WTC11 (cell line): Measurements from ENCODE around the gene LHX5. TPM values are rescaled to one million over a fixed set of nuclear protein-coding genes. Genes with fewer than 3 reads are reported as not detected.

Experiments used
- ATAC-seq: fragments of 200-7000 bp; cut with Tn5 transposase; 2 replicates; pipeline ENCODE4 v1.10.0; 2021; ENCODE audit warnings: mild to moderate bottlenecking, moderate library complexity
- CTCF ChIA-PET: fragments of 300-600 bp; sonication (Branson Sonifier 250); formaldehyde crosslinking; loops from one replicate; lab custom pipeline; 2021; ENCODE audit warnings: antibody characterized with exemption; lab: Charles Lee
- POLR2A ChIA-PET: fragments of 350-600 bp; sonication (Branson Sonifier 250); formaldehyde crosslinking; loops from one replicate; lab custom pipeline; 2021; ENCODE audit warnings: antibody characterized with exemption; lab: Charles Lee
- DNase-seq: peaks from one replicate; pipeline ENCODE4 v3.0.0; 2021; ENCODE audit warnings: low spot score
- H3K27ac Mint-ChIP-seq: 2 replicates; pipeline ENCODE4 v1.8.0; 2021; ENCODE audit warnings: mixed read lengths
- H3K27me3 Mint-ChIP-seq: 2 replicates; pipeline ENCODE4 v1.8.0; 2021; ENCODE audit warnings: low read depth, mild to moderate bottlenecking, moderate library complexity, mixed read lengths
- H3K36me3 Mint-ChIP-seq: 2 replicates; pipeline ENCODE4 v1.8.0; 2021; ENCODE audit warnings: mixed read lengths
- H3K4me1 Mint-ChIP-seq: 2 replicates; pipeline ENCODE4 v1.8.0; 2022; ENCODE audit warnings: mixed read lengths
- H3K4me3 Mint-ChIP-seq: 2 replicates; pipeline ENCODE4 v1.8.0; 2021; ENCODE audit warnings: mild to moderate bottlenecking, moderate library complexity, mixed read lengths
- H3K9me3 Mint-ChIP-seq: 2 replicates; pipeline ENCODE4 v1.8.0; 2021; ENCODE audit warnings: mixed read lengths
- CBFB ChIP-seq: sonication (generic); formaldehyde crosslinking; IDR thresholded peaks from 2 replicates; pipeline ENCODE4 v1.8.1; 2022; ENCODE audit warnings: mild to moderate bottlenecking, low read depth, missing genetic modification reagents
- ETV6 ChIP-seq: sonication (generic); formaldehyde crosslinking; IDR thresholded peaks from 2 replicates; pipeline ENCODE4 v1.8.1; 2022; ENCODE audit warnings: mild to moderate bottlenecking, missing genetic modification reagents
- GABPB1 ChIP-seq: sonication (generic); formaldehyde crosslinking; IDR thresholded peaks from 2 replicates; pipeline ENCODE4 v1.8.1; 2023; ENCODE audit warnings: mild to moderate bottlenecking, missing genetic modification reagents
- GTF2I ChIP-seq: fragments of 250-450 bp; sonication (Bioruptor Pico); conservative IDR thresholded peaks from 2 replicates; pipeline ENCODE4 v1.4.0; 2021; ENCODE audit warnings: mild to moderate bottlenecking
- MYBL2 ChIP-seq: sonication (generic); formaldehyde crosslinking; IDR thresholded peaks from 2 replicates; pipeline ENCODE4 v1.8.1; 2023; ENCODE audit warnings: mild to moderate bottlenecking, moderate library complexity, missing genetic modification reagents
- NR1H2 ChIP-seq: sonication (generic); formaldehyde crosslinking; IDR thresholded peaks from 2 replicates; pipeline ENCODE4 v1.9.0; 2021; ENCODE audit warnings: mild to moderate bottlenecking, moderate library complexity, missing genetic modification reagents
- SMAD4 ChIP-seq: sonication (generic); formaldehyde crosslinking; IDR thresholded peaks from 2 replicates; pipeline ENCODE4 v1.8.0; 2022; ENCODE audit warnings: mild to moderate bottlenecking, missing genetic modification reagents
- TEAD4 ChIP-seq: sonication (generic); formaldehyde crosslinking; IDR thresholded peaks from 2 replicates; pipeline ENCODE4 v1.8.0; 2022; ENCODE audit warnings: mild to moderate bottlenecking, missing genetic modification reagents
- TP53 ChIP-seq: sonication (generic); formaldehyde crosslinking; IDR thresholded peaks from 2 replicates; pipeline ENCODE4 v1.8.1; 2023; ENCODE audit warnings: mild to moderate bottlenecking, missing genetic modification reagents
- ZBTB21 ChIP-seq: sonication (generic); formaldehyde crosslinking; IDR thresholded peaks from 2 replicates; pipeline ENCODE4 v1.8.1; 2023; ENCODE audit warnings: mild to moderate bottlenecking, missing genetic modification reagents, borderline replicate concordance
- ZNF396 ChIP-seq: fragments of 250-450 bp; sonication (Bioruptor Pico); IDR thresholded peaks from 2 replicates; pipeline ENCODE4 v1.8.0; 2021; ENCODE audit warnings: mild to moderate bottlenecking, moderate library complexity, borderline replicate concordance
- ZNF416 ChIP-seq: fragments of 250-450 bp; sonication (Bioruptor Pico); IDR thresholded peaks from 2 replicates; pipeline ENCODE4 v1.9.0; 2021; ENCODE audit warnings: mild to moderate bottlenecking, inconsistent platforms
- ZNF423 ChIP-seq: fragments of 250-450 bp; sonication (Bioruptor Pico); IDR thresholded peaks from 2 replicates; pipeline ENCODE4 v2.1.2; 2022; ENCODE audit warnings: mild to moderate bottlenecking, moderate library complexity
- total RNA-seq: library from RNA; stranded (reverse); gene quantifications from 3 replicates; pipeline ENCODE4 v1.2.3, GENCODE V29; 2021
- TF ChIP-seq, protein P1 (sequence below): fragments of 250-450 bp; sonication (Bioruptor Pico); IDR thresholded peaks from 2 replicates; pipeline ENCODE4 v1.9.0; 2021; ENCODE audit warnings: mild to moderate bottlenecking
- TF ChIP-seq, protein P2 (sequence below): sonication (generic); formaldehyde crosslinking; IDR thresholded peaks from 2 replicates; pipeline ENCODE4 v1.8.1; 2023; ENCODE audit warnings: mild to moderate bottlenecking, moderate library complexity, missing genetic modification reagents
- TF ChIP-seq, protein P3 (sequence below): sonication (generic); formaldehyde crosslinking; IDR thresholded peaks from 2 replicates; pipeline ENCODE4 v1.8.0; 2023; ENCODE audit warnings: missing genetic modification reagents
- TF ChIP-seq, protein P4 (sequence below): sonication (generic); formaldehyde crosslinking; IDR thresholded peaks from 2 replicates; pipeline ENCODE4 v1.8.1; 2022; ENCODE audit warnings: low read depth, mild to moderate bottlenecking, moderate library complexity, missing genetic modification reagents, borderline replicate concordance
- TF ChIP-seq, protein P5 (sequence below): fragments of 200-600 bp; IDR thresholded peaks from 2 replicates; pipeline ENCODE4 v1.8.0; 2022; ENCODE audit warnings: antibody characterized with exemption
- TF ChIP-seq, protein P6 (sequence below): sonication (generic); formaldehyde crosslinking; IDR thresholded peaks from 2 replicates; pipeline ENCODE4 v1.8.1; 2022; ENCODE audit warnings: low read depth, missing genetic modification reagents, borderline replicate concordance

LHX5 gene
- total RNA-seq, 1 experiment from 2014 or later, result 3.0 TPM

DNA sequence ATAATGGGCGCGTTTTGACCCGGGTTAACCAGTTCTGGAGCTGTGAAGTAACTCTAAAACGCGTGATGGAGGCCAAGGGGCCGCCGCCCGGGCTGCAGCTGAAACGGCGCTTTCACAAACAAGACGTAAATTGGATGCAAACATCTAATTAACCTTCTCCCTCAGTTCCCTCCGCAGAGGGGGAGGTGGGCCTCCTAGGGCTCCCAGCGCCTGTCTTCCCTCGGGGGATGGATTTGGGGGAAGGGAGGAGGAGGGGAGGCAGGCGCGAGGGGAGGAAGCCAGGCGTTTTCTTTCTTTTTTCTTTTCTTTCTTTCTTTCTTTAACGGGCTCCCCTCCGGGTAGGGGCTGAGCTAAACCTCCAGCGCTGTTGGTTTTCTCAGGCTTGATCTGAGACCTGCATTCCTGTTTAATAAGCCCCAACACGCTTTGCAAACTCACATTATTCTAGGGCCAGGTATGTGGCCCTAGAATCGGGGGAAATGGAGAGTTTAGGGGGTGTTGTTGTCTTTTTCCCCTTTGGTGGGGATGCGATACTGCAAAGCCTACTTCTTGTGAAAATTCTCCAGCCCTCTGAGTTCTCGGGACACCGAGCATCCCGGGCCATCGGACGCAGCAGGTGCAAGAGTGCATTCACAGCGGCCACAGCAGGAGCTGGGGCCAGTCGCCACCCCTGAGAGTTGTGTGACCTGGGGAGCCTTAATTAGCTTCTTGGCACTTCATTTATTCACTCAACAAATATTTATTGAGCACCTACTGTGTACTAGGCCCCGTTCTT is 43.6 kb upstream of the LHX5 start (continued):
- TF ChIP-seq, protein P1, sequence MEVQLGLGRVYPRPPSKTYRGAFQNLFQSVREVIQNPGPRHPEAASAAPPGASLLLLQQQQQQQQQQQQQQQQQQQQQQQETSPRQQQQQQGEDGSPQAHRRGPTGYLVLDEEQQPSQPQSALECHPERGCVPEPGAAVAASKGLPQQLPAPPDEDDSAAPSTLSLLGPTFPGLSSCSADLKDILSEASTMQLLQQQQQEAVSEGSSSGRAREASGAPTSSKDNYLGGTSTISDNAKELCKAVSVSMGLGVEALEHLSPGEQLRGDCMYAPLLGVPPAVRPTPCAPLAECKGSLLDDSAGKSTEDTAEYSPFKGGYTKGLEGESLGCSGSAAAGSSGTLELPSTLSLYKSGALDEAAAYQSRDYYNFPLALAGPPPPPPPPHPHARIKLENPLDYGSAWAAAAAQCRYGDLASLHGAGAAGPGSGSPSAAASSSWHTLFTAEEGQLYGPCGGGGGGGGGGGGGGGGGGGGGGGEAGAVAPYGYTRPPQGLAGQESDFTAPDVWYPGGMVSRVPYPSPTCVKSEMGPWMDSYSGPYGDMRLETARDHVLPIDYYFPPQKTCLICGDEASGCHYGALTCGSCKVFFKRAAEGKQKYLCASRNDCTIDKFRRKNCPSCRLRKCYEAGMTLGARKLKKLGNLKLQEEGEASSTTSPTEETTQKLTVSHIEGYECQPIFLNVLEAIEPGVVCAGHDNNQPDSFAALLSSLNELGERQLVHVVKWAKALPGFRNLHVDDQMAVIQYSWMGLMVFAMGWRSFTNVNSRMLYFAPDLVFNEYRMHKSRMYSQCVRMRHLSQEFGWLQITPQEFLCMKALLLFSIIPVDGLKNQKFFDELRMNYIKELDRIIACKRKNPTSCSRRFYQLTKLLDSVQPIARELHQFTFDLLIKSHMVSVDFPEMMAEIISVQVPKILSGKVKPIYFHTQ (CRISPR knock-in tag), result no peak
- TF ChIP-seq CBFB (CRISPR knock-in tag) (0 out of 2 replicates have a peak, but pooled peaks have one; percentile 31), ZNF416 (CRISPR knock-in tag) (no peak), ZBTB21 (no peak), ZNF396 (CRISPR knock-in tag) (no peak), ZNF423 (peak; percentile 92), NR1H2 (no peak), GABPB1 (CRISPR knock-in tag) (no peak)
- TF ChIP-seq, protein P2, sequence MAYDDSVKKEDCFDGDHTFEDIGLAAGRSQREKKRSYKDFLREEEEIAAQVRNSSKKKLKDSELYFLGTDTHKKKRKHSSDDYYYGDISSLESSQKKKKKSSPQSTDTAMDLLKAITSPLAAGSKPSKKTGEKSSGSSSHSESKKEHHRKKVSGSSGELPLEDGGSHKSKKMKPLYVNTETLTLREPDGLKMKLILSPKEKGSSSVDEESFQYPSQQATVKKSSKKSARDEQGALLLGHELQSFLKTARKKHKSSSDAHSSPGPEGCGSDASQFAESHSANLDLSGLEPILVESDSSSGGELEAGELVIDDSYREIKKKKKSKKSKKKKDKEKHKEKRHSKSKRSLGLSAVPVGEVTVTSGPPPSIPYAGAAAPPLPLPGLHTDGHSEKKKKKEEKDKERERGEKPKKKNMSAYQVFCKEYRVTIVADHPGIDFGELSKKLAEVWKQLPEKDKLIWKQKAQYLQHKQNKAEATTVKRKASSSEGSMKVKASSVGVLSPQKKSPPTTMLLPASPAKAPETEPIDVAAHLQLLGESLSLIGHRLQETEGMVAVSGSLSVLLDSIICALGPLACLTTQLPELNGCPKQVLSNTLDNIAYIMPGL (CRISPR knock-in tag), result no peak
- TF ChIP-seq, all 79 proteins: peak for 5

DNA sequence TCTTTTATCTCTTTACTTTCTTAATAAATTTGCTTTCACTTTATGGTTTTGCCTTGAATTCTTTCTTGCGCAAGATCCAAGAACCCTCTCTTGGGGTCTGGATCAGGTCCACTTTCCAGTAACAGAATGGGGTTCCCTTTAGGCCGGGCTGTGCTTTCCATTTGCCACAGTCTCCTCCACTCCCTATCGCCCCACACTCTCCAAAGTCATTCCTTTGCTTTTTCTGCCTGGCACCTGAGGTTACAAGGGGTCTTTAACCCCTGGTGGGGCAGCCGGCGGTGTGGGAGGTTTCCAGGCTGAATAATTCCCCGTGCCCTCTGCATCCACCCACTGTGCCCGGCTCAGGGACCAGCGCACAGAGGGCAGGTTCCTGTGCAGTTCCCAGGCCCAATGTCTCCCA is 42.9 kb upstream of the LHX5 start:
- Mint-ChIP-seq H3K9me3 (peaks cover 16% of the 10 kb centered on the region), H3K27ac (no peak overlapping the region), H3K27me3 (peaks cover 70% of the 10 kb centered on the region), H3K4me3 (peak overlapping the region; percentile 78), H3K4me1 (peaks cover 39% of the 10 kb centered on the region), H3K36me3 (peaks cover 10% of the 10 kb centered on the region)
- CTCF ChIA-PET, result interaction anchor here (1.0 to 1.7 kb wide), 2 partner anchors 53 to 304 kb away, joined by 3 to 11 read pairs; no protein-coding TSS in a partner anchor
- ATAC-seq (peak; percentile 8), DNase-seq (no peak)
- POLR2A ChIA-PET, result no interaction called here
- TF ChIP-seq, protein P3, sequence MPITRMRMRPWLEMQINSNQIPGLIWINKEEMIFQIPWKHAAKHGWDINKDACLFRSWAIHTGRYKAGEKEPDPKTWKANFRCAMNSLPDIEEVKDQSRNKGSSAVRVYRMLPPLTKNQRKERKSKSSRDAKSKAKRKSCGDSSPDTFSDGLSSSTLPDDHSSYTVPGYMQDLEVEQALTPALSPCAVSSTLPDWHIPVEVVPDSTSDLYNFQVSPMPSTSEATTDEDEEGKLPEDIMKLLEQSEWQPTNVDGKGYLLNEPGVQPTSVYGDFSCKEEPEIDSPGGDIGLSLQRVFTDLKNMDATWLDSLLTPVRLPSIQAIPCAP (CRISPR knock-in tag), result no peak
- TF ChIP-seq MYBL2 (CRISPR knock-in tag) (no peak), TP53 (CRISPR knock-in tag) (0 out of 2 replicates have a peak, but pooled peaks have one; percentile 16), GTF2I (CRISPR knock-in tag) (peak; percentile 78)
- TF ChIP-seq, all 79 proteins: peak for 2

DNA sequence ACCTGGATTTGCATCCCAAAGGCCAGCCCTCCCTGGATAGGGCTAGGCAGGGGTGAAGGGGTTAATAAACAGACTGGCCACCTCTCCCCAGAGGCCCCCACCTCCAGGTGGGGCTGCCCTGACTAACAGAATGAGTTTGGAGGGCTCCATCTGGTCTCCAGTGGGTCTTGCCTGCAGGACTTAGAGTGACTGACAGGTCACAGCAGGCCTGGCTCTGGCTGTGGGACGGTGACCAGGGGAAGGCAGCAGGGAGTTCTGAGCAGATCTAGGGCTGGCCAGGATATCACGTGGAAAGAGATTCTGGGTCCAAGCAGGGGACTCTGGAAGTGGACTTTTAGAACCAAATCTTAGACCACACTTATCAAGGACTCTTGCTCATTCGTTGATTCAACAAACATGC is 40.9 kb upstream of the LHX5 start:
- Mint-ChIP-seq H3K27me3 (peaks cover 49% of the 10 kb centered on the region), H3K4me1 (peaks cover 38% of the 10 kb centered on the region), H3K9me3 (peaks cover 12% of the 10 kb centered on the region), H3K4me3 (no peak overlapping the region), H3K27ac (no peak overlapping the region), H3K36me3 (peaks cover 5% of the 10 kb centered on the region)
- DNase-seq (no peak), ATAC-seq (no peak)
- CTCF ChIA-PET, result no interaction called here
- POLR2A ChIA-PET, result no interaction called here
- TF ChIP-seq, protein P4, sequence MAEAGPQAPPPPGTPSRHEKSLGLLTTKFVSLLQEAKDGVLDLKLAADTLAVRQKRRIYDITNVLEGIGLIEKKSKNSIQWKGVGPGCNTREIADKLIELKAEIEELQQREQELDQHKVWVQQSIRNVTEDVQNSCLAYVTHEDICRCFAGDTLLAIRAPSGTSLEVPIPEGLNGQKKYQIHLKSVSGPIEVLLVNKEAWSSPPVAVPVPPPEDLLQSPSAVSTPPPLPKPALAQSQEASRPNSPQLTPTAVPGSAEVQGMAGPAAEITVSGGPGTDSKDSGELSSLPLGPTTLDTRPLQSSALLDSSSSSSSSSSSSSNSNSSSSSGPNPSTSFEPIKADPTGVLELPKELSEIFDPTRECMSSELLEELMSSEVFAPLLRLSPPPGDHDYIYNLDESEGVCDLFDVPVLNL (CRISPR knock-in tag), result no peak
- TF ChIP-seq TP53 (CRISPR knock-in tag) (no peak), SMAD4 (no peak), TEAD4 (CRISPR knock-in tag) (no peak), ETV6 (no peak), NR1H2 (no peak)
- TF ChIP-seq, protein P5, sequence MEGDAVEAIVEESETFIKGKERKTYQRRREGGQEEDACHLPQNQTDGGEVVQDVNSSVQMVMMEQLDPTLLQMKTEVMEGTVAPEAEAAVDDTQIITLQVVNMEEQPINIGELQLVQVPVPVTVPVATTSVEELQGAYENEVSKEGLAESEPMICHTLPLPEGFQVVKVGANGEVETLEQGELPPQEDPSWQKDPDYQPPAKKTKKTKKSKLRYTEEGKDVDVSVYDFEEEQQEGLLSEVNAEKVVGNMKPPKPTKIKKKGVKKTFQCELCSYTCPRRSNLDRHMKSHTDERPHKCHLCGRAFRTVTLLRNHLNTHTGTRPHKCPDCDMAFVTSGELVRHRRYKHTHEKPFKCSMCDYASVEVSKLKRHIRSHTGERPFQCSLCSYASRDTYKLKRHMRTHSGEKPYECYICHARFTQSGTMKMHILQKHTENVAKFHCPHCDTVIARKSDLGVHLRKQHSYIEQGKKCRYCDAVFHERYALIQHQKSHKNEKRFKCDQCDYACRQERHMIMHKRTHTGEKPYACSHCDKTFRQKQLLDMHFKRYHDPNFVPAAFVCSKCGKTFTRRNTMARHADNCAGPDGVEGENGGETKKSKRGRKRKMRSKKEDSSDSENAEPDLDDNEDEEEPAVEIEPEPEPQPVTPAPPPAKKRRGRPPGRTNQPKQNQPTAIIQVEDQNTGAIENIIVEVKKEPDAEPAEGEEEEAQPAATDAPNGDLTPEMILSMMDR, result no peak
- TF ChIP-seq, protein P6, sequence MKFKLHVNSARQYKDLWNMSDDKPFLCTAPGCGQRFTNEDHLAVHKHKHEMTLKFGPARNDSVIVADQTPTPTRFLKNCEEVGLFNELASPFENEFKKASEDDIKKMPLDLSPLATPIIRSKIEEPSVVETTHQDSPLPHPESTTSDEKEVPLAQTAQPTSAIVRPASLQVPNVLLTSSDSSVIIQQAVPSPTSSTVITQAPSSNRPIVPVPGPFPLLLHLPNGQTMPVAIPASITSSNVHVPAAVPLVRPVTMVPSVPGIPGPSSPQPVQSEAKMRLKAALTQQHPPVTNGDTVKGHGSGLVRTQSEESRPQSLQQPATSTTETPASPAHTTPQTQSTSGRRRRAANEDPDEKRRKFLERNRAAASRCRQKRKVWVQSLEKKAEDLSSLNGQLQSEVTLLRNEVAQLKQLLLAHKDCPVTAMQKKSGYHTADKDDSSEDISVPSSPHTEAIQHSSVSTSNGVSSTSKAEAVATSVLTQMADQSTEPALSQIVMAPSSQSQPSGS (CRISPR knock-in tag), result no peak
- TF ChIP-seq, protein P2 (CRISPR knock-in tag), result no peak
